Suprapubic skin (tissue), 4 donors: Measurements from ENCODE around the gene NLGN4X. TPM values are rescaled to one million over a fixed set of nuclear protein-coding genes. Genes with fewer than 3 reads are reported as not detected.

Source experiments
- DNase-seq, 2 donors: peaks; one replicate each; pipeline ENCODE4 v3.0.0-alpha.2; 2019; ENCODE audit warnings: low spot score in 2 of 2
- H3K27ac ChIP-seq: fragments of 200-600 bp; sonication (generic); one replicate; pipeline ENCODE4 v1.5.1; 2019
- H3K27me3 ChIP-seq: fragments of 200-600 bp; sonication (generic); one replicate; pipeline ENCODE4 v1.5.1; 2019
- H3K36me3 ChIP-seq: fragments of 200-600 bp; sonication (generic); one replicate; pipeline ENCODE4 v1.5.1; 2019
- H3K4me1 ChIP-seq: fragments of 200-600 bp; sonication (generic); one replicate; pipeline ENCODE4 v1.5.1; 2019
- H3K4me3 ChIP-seq: fragments of 200-600 bp; sonication (generic); one replicate; pipeline ENCODE4 v1.5.1; 2019; ENCODE audit warnings: mild to moderate bottlenecking
- H3K9me3 ChIP-seq: fragments of 200-600 bp; sonication (generic); one replicate; pipeline ENCODE4 v1.5.1; 2019
- CTCF ChIP-seq, 2 donors: fragments of 200-600 bp in 1 of 2; fragments of 450-650 bp in 1 of 2; sonication (generic) in 1 of 2; IDR thresholded peaks; one replicate each; pipeline ENCODE4 v1.5.1; 2016 to 2019; ENCODE audit warnings: antibody characterized with exemption in 2 of 2, mild to moderate bottlenecking in 1 of 2, moderate library complexity in 1 of 2
- EP300 ChIP-seq: sonication (generic); formaldehyde crosslinking; IDR thresholded peaks from one replicate; pipeline ENCODE4 v1.6.1; 2017; ENCODE audit warnings: antibody characterized with exemption
- POLR2A ChIP-seq, 2 donors: fragments of 450-650 bp; IDR thresholded peaks; one replicate each; pipeline ENCODE4 v1.6.1; 2017; ENCODE audit warnings: antibody characterized with exemption in 2 of 2, mild to moderate bottlenecking in 2 of 2, moderate library complexity in 2 of 2
- POLR2AphosphoS5 ChIP-seq, 3 donors: sonication (generic); formaldehyde crosslinking; IDR thresholded peaks; one replicate each; pipeline ENCODE4 v1.6.1; 2017; ENCODE audit warnings: antibody characterized with exemption in 3 of 3
- WGBS: methylation state at CpG from one replicate; pipeline ENCODE4 v1.1.5; 2018; 5-methylcytosine and 5-hydroxymethylcytosine counted together
- total RNA-seq, 4 donors: library from RNA; depleted of rRNA; stranded (reverse); fragments of >200 nt; gene quantifications; one replicate each; pipeline ENCODE4 v1.1.0, GENCODE V29; 2016

Gene NLGN4X
- total RNA-seq, 4 donors from 2014 or later: 0.64 to 1.8 (median 1.2) TPM

GRCh38 chrX:6129195-6129594, 99.5 kb downstream of the NLGN4X start:
- no peaks in the 10 kb centered on the region for H3K27me3 ChIP-seq
- H3K27ac ChIP-seq: no peak overlapping the region
- no peak overlapping the region for H3K4me3 ChIP-seq
- no peaks in the 10 kb centered on the region for H3K9me3 ChIP-seq
- no peaks in the 10 kb centered on the region for H3K36me3 ChIP-seq
- no peaks in the 10 kb centered on the region for H3K4me1 ChIP-seq
- TF ChIP-seq POLR2AphosphoS5 (IDR thresholded peaks at IDR 0.05): no peak
- no peak for DNase-seq

DNA sequence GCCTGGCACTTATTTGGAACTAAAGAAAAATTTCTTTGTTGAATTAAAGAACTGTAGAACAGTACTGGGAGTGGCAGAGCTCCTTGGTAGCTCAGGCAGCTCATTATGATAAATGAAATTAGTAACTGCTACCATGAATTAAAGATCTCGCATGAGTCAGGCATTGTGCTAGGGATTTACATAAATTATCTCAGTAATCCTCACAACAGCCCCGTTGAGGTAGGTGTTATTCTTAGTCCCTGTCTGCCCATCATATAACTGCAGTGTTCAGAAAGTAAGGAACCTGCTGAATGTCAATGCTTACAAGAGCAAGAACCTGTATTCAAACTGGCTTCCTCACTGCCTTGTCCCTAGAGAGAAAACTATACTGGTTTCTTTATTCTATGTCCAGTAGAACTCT, 108.3 kb downstream of the NLGN4X start:
- Histone ChIP-seq H3K4me3 (no peak overlapping the region), H3K4me1 (no peaks in the 10 kb centered on the region), H3K27me3 (no peaks in the 10 kb centered on the region), H3K36me3 (no peaks in the 10 kb centered on the region), H3K27ac (no peak overlapping the region), H3K9me3 (no peaks in the 10 kb centered on the region)
- TF ChIP-seq CTCF (IDR thresholded peaks at IDR 0.05) (no peak), POLR2A (IDR thresholded peaks at IDR 0.05) (no peak), POLR2AphosphoS5 (IDR thresholded peaks at IDR 0.05) (no peak), EP300 (no peak)
- WGBS: 46% methylated on average over 2 of the region's 2 CpGs
- no peak for DNase-seq

- Histone ChIP-seq H3K4me1 (no peaks in the 10 kb centered on the region), H3K36me3 (no peaks in the 10 kb centered on the region), H3K9me3 (no peaks in the 10 kb centered on the region), H3K27me3 (no peaks in the 10 kb centered on the region), H3K4me3 (no peak overlapping the region), H3K27ac (no peak overlapping the region)
- DNase-seq: no peak
- 52% methylated on average over 5 of the region's 5 CpGs for WGBS
- TF ChIP-seq POLR2AphosphoS5 (IDR thresholded peaks at IDR 0.05) (no peak), CTCF (IDR thresholded peaks at IDR 0.05) (no peak), POLR2A (IDR thresholded peaks at IDR 0.05) (no peak), EP300 (no peak)
These were observed 133.2 kb downstream of the NLGN4X start for GRCh38 chrX:6095469-6095868.

GRCh38 chrX:6074532-6074931, 154.1 kb downstream of the NLGN4X start:
- no peak for DNase-seq
- no peak overlapping the region for H3K4me3 ChIP-seq
- no peak overlapping the region for H3K27ac ChIP-seq
- no peaks in the 10 kb centered on the region for H3K9me3 ChIP-seq
- H3K27me3 ChIP-seq: no peaks in the 10 kb centered on the region
- no peak for TF ChIP-seq POLR2AphosphoS5 (IDR thresholded peaks at IDR 0.05)
- H3K36me3 ChIP-seq: no peaks in the 10 kb centered on the region
- 86% methylated on average over 3 of the region's 3 CpGs for WGBS
- no peaks in the 10 kb centered on the region for H3K4me1 ChIP-seq

DNA sequence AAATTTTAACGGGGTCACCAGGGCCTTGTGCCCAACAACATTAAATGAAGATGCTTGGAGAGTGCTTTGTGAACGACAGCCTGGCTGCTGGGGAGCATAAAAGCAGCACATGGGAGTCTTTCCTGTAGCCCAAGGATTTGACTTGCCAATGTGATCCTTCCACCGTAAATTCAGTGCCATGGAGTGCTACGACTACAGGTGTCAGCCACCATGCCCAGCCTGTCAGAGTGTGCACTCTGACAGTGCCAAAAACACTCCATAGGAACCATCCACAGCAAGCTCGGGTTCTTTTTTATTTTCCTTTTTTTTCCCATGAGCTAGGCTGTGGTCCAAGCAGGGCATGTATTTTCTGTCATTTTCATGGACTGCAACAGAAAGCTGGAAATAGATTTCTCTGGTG, 156.9 kb downstream of the NLGN4X start:
- H3K27ac ChIP-seq: no peak overlapping the region
- H3K36me3 ChIP-seq: no peaks in the 10 kb centered on the region
- no peaks in the 10 kb centered on the region for H3K27me3 ChIP-seq
- no peak for DNase-seq
- TF ChIP-seq CTCF (IDR thresholded peaks at IDR 0.05) (no peak), EP300 (no peak)
- H3K4me3 ChIP-seq: no peak overlapping the region
- no peaks in the 10 kb centered on the region for H3K4me1 ChIP-seq
- WGBS: 66% methylated on average over 5 of the region's 5 CpGs
- no peaks in the 10 kb centered on the region for H3K9me3 ChIP-seq

DNA sequence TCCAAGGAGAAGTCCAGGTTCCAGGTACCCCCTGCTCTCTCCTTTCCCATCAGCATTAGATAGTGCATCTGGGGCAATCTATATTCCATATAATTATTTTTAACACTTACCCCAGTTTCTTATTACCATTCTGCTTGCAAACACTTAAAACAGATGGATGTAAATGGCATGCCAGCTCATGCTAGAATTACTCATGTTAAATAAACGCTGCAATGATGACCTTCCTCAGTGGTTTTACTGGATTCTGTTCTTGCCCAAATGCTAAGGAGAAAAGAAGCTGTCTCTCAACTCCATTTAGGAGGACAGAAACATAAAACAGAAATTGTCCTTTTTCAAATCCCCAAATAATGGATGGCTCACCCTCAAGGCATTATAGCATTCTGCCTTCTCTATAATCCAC, 161.1 kb downstream of the NLGN4X start:
- Histone ChIP-seq H3K27ac (no peak overlapping the region), H3K36me3 (no peaks in the 10 kb centered on the region), H3K9me3 (no peaks in the 10 kb centered on the region), H3K4me3 (no peak overlapping the region), H3K4me1 (no peaks in the 10 kb centered on the region), H3K27me3 (no peaks in the 10 kb centered on the region)
- no peak for DNase-seq
- 65% methylated on average over 1 of the region's 1 CpG for WGBS
- TF ChIP-seq CTCF (IDR thresholded peaks at IDR 0.05) (no peak), EP300 (no peak), POLR2A (IDR thresholded peaks at IDR 0.05) (no peak), POLR2AphosphoS5 (IDR thresholded peaks at IDR 0.05) (no peak)
